GM10266 (cell line): ENCODE data around the gene SLCO3A1.

Source experiments
- DNase-seq: peaks from one replicate; pipeline ENCODE4 v3.0.0; 2012; ENCODE audit errors: extremely low spot score
- TF ChIP-seq, protein P1 (sequence below): IDR thresholded peaks from 2 replicates; pipeline ENCODE4 v1.5.1; 2012; ENCODE audit warnings: mild to moderate bottlenecking, low read depth; ENCODE audit not compliant: control insufficient read depth, insufficient read depth; ENCODE audit errors: missing control alignments

The SLCO3A1 gene

DNA sequence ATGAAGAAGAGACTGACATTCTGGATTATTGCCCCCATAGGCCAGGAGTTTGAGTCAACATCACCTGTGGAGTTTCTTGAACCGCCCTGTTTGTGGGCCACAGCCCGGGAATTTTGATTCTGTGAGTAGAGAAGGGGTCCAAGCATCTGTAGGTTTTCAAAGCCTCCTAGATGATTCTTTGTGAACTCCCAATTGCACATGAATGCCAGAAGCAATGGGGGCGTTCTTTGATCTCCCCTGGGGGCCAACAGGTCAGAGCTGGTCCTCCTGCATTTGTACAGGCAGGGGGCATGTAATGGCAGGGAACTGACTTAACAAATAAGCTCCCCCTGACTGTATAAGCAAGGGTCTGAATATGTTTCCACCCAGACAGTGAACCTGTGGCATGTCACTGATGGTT lies 260.3 kb downstream of the SLCO3A1 start:
- no peak for DNase-seq
- TF ChIP-seq, protein P1, sequence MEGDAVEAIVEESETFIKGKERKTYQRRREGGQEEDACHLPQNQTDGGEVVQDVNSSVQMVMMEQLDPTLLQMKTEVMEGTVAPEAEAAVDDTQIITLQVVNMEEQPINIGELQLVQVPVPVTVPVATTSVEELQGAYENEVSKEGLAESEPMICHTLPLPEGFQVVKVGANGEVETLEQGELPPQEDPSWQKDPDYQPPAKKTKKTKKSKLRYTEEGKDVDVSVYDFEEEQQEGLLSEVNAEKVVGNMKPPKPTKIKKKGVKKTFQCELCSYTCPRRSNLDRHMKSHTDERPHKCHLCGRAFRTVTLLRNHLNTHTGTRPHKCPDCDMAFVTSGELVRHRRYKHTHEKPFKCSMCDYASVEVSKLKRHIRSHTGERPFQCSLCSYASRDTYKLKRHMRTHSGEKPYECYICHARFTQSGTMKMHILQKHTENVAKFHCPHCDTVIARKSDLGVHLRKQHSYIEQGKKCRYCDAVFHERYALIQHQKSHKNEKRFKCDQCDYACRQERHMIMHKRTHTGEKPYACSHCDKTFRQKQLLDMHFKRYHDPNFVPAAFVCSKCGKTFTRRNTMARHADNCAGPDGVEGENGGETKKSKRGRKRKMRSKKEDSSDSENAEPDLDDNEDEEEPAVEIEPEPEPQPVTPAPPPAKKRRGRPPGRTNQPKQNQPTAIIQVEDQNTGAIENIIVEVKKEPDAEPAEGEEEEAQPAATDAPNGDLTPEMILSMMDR: no peak

DNA sequence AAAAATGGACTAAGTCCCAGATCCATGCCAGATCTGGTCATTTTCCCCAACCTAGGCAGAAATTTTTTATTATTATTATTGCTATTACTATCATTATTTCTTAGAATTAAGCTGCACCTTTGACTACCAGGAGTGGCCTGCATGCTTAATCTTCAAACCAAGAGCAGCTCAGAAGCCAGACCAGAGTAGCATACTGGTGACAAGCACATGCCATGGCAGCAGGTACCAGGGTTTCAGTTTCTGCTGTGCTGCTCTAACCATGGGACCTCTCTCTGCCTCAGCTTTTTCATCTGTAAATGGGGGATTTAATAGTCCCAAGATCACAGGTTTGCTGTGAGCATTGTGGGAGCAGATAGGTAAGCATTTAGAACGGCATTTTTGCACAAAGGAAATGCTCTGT lies 262.3 kb downstream of the SLCO3A1 start:
- TF ChIP-seq, protein P1: no peak
- no peak for DNase-seq

DNA sequence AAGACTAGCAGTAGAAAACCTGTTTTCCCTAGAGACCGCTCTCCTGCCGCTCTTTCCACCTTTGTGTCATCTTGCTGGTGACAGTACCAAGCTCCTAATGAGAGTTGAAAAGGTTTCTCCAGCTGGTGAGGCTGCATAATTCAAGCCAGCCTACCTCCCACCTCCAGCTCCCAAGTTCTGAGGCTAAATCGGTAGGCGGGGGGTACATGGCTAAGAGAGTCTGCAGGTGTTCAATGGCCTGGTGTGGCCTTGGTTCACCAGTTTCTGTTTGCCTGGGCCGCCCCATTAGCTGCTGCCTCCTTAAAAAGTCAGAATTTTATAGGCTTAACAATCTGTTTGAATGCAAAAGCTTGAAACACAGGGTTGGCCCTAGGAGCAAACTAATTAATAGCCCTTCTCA lies 262.8 kb downstream of the SLCO3A1 start:
- DNase-seq: no peak
- TF ChIP-seq, protein P1: no peak

DNA sequence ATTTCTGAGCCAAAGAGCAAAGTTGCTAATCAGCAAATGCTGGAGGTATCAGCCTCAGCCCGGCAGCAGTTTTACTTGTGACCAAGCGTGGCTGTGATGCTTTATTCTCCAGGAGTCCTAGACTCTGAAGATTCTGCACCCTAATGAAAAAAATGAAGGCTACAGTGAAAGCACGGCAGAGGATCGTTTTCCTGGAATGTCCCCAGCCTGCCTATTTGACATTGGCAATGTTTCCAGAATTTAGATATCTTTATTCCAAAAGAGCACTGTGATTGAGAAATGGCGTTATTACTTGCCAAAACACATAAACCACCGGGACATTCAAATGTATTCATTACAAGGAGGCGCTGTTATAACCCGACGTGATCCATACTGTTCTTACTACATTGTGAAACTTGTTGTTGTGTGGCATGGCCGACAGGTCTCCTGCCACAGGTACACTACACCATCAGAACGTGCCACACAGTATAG lies 263.8 kb downstream of the SLCO3A1 start:
- TF ChIP-seq, protein P1: no peak
- no peak for DNase-seq

DNA sequence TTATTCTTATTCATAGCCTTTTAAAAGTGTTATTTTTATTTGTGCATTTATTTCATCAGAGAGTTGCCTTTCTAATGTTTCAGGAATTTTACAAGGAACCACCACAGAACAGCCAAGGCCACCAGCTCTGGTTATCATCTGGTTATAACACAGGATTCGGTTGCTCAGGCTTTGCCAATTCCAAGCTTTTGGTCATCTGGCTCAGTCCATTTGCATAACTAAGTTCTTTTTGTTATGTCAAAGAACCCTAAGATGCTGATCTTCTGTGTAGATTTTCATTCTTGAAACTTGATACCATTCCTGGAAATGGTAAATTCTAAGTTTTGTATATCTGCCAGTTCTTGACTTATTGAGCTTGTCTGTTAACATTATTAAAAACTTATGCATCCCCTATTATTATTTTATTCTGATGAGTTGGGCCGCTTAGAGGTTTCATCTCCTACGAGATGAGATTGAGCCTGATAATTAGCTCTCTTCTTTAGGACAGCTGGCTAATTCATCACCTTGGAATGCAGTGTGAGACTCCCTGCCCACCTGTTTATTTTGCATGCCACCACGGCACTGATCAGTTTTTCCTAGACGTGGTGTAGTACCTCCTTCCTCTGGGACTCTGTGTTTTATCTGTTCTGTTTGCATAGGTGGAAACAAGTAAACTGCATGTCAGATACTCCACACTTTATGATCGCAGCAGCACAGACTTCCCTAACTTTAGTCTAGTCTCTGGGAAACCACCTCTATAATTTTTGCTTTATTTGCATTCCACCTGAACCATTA lies 264.8 kb downstream of the SLCO3A1 start:
- DNase-seq: no peak
- TF ChIP-seq, protein P1: no peak

DNA sequence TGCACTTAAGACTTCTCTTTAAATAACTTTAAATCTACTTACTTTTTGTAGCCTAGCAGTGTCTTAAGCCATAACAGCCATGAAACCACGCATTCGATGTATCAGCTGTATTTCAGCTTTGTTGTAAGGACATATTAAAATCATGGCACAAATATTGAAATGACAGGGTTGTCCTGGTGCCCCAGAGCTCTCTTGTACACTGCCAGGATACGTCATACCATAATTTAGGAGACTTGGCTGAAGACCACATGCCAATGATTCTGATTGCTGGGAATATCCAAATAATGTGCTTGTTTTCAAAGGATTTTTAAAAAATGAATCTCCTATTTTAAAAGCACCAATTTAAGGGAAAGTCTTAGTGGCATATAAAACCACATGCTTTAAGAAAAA lies 265.4 kb downstream of the SLCO3A1 start:
- DNase-seq: no peak
- TF ChIP-seq, protein P1: no peak

DNA sequence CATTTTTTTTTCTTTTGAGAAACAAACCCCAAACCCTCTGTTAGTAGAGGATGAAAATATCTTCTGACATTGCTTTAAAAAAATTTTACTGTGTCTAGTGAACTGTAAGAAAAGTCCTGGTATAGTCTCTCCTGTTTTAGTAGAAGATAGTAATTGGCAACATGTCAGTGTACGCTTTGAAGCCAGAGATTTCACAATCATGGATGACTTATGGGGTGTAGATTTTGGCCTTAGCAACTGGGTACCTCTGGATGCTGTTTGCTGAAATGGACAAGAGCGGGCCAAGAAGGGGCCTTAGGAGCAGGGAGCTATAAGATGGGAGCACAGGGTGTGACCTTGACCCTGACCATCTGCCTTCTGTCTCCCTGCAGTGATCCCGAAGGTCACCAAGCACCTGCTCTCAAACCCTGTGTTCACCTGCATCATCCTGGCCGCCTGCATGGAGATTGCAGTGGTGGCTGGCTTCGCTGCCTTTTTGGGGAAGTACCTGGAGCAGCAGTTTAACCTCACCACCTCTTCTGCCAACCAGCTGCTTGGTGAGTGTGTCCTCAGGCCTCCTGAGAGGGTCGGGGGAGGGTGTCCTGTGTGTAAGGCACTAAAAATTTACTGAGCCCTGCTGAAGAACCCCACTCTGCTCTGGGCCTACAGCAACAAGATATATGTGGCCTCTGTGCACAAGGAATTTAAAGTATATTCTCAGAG lies 266.7 kb downstream of the SLCO3A1 start:
- TF ChIP-seq, protein P1: no peak
- no peak for DNase-seq
